ENCODE data around the gene LCLAT1. TPM values are rescaled to one million over a fixed set of nuclear protein-coding genes. Genes with fewer than 3 reads are reported as not detected.
"Not testable (repeated sequence)": the region's sequence is repeated elsewhere in the genome, so short reads cannot be mapped to it uniquely, and the experiment has no call there.

Gene LCLAT1
- total RNA-seq, 1 donor from 2014 or later: 22.7 TPM

DNA sequence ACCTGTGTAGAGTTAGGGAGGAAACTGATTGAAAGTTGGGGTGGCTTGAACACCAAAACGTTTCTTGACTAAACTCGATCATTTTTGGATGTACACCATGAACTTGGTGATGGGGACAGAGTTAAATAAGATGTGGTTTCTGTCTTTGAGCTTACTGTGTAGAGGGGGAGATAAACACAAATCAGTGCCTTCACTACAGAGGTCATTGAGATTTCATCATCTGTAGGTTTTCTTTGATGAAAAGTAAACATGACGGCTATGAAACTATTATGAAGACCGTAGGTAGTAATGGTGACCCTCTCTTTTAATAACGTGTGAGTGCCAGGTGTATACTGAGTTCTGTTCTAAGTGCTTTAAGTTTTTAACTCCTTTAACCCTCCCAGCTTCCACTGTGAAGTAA, 6.5 kb downstream of the LCLAT1 start:
- intact Hi-C loops (cut with micrococcal nuclease): no loop called here

DNA sequence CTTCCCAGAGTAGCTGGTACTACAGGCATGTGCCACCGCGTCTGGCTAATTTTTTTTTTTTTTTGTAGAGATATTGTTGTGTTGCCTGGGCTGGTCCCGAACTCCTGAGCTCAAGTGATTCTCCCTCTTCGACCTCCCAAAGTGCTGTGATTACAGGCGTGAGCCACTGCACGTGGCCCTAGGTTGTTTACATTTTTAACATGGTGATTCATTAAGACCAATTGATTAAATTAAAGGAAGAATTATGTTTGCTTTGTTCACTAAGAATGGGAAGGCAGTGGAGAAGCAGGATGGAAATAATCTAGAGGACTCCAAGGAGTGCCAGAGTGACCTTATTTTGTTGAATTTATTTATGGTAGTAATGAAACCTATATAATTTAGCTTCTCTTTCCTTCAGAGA, 7.5 kb downstream of the LCLAT1 start:
- intact Hi-C loops (cut with micrococcal nuclease): no loop called here

DNA sequence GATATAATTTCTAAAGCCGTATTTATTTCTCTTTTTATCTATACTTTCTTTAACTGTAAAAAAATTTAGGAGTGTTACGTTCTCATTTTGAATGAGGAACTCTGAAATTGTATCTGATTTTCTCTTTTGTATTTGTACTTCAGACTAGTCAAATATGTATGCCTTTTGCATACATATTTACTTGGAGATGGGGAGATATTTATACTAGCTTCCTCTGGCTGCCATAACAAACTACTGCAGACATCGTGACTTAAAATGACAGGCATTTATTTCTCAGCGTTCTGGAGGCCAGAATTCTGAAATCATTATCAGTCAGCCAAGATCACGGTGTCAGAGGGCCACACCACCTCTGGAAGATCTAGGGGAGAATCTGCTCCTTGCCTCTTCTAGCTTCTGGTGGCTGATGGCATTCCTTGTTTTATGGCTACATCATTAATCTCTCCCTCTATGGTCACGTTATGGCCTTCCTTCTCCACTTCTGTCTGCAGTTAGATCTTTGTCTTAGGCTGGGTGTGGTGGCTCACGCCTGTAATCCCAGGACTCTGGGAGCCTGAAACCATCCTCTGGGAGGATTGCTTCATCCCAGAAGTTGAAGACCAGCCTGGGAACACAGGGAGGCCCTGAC, 8.2 kb downstream of the LCLAT1 start:
- intact Hi-C loops (cut with micrococcal nuclease): no loop called here

DNA sequence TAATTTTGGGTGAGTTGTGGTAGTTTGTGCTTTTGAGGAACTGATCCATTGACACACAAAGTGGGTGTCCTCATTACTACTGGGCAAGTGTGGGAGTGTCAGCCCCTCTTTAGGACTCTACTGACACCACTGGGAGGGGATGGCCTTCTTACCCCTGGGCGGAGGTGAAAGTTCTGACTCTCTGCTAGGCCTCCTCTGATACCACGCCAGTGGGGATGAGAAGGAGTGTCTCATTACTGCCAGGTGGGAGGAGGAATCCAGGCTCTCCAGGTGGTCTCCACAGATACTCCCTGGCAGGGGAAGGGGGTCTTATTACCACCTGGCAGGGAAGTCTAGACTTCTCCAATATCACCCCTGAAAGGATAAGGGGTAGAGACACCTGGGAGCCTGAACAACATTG, 9.1 kb downstream of the LCLAT1 start:
- intact Hi-C loops (cut with micrococcal nuclease): no loop called here

DNA sequence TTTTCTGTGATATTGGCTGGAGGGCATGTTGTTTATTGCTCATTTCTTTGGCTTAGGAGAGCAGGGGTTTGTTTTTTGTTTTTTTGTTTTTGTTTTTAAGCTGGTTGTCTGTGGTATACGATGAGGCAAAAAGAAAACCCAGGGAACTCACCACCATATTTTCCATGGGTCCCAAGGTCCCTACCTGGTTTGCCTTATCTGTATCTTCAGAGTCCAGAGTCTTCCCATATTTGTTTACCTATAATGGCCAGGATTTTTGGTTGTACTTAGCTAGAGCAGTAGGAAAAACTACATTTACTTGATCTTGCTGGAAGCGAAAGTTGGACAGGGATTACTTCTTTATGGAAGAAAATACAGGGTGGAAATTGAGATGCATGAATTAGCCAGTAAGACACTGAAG, 9.5 kb downstream of the LCLAT1 start:
- intact Hi-C loops (cut with micrococcal nuclease): no loop called here

DNA sequence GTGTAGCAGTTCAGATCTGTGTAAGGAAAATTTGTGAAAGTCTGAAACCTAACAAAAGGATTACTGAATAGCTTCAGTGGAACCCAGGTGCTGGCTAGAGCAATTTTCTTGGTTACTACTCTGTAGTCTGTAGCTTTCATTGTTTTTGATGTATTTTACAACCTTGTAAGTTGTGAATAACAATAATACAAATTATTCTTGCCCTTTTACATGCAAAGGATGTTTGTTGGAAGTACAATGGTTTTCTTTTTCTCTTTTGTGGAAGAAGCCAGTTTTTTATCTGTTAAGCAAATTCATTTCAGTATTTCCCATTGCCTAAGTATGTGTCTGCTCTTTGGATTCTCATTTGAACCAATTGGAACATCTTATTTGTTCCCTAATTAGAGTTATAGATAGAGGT, 10.2 kb downstream of the LCLAT1 start:
- intact Hi-C loops (cut with micrococcal nuclease): no loop called here

DNA sequence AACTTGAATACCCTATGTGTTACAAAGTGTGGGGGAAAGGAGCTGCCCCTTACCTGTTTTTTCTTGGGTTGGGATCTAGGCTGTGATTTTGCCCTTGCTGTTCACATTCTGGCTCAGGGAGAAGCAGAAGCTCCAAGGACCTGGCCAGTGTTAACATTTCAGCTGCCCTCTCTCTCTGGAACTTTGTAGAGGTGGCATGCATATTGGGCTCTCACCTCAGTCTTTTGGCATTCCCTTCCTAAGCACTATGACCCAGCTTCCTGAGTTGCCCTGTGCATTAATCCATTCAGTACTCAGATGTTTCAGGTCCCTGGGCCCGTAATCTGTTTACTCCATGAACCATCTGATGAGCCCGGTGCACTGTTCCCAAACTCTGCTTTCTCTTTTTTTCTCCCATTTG, 12.1 kb downstream of the LCLAT1 start:
- intact Hi-C loops (cut with micrococcal nuclease): no loop called here

DNA sequence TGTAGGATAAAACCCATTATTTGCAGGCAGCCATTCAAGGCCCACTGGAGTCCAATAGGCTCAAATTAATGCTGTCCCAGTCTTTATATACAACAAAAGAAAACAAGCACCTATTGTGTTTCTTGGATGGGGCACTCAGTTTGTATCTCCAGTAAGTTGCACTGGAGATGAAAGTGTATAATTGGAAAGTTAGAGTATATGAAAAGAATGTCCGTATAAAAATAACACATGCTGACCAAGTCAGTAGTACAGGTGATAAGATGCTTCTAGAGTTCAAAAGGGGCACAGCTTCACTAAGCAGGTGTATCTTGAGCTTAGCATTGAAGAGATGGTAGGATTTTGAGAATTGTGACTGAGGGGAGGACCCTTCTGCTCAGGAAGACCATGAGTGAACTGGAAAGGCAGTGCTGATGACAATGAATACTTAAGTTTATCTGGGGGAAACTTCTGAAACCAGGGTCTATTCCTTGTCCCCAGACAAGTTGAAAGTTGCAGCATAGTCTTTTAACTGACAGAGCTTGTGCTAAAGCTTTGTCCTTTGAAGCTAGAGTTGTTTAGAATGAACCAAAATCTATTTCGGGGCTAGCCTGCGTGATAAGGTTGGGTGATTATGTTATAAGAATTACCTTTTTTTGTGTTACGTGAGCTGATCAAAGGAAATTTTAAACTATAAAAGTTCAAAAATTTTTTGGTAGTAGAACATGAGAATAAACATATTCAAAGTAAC, 15.2 kb downstream of the LCLAT1 start:
- intact Hi-C loops (cut with micrococcal nuclease): no loop called here

DNA sequence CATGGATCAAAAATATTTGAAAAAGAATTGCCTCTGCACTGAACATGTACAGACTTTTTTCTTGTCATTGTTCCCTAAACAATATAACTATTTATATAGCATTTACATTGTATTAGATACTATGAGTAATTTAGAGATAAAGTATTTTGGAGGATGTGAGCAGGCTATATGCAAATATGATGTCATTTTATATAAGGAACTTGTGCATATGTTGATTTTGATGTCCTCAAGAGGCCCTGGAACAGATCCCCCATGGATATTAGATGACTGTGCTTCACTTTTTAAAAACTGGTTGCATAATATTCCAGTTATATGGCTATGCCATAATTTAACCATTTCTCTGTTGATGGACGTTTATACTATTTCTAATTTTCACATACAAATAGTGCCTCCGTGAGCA, 16.5 kb downstream of the LCLAT1 start:
- intact Hi-C loops (cut with micrococcal nuclease): no loop called here

DNA sequence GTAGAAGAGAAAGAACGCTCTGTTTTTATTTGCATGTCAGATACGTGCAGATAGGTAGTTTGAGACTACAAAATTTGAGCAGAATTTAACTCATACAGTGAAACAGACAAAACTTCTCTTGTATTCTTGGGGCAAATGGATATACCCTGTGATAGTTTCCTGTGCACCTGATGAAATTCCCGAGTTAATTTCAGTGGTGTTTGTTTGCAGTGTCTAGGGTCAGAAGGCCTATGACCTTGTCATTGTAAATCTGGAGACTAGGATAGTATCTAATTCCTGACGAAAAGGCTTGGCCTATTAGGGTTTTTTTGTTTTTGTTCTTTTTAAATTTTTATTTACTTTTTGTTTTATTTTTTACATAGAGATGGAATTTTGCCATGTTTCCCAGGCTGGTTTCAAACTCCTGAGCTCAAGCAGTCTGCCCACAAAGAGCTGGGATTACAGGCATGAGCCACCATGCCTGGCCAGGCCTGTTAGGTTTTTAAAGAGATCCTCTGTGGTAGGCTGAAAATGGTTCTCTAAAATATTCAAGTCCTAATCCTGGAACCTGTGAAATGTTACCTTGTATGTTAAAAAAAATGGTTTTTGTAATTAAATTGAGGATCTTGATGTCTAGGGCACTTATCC, 17.6 kb downstream of the LCLAT1 start:
- intact Hi-C loops (cut with micrococcal nuclease): no loop called here

DNA sequence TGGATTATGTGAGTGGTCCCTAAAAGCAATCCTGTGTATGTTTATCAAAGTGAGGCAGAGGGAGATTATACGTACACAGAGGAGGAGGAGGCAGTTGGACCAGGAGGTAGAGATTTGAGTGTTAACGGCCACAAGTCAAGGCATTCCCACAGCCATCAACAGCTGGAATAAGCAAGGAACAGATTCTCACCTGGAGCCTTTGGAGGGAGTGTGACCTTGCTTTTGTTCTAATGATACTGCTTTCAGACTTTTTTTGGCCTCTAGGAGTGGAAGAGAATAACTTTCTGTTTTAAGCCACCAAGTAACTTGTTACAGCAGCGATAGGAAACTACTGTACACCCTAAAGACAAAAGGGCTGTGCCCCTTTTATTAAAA, 18.1 kb downstream of the LCLAT1 start:
- intact Hi-C loops (cut with micrococcal nuclease): no loop called here

DNA sequence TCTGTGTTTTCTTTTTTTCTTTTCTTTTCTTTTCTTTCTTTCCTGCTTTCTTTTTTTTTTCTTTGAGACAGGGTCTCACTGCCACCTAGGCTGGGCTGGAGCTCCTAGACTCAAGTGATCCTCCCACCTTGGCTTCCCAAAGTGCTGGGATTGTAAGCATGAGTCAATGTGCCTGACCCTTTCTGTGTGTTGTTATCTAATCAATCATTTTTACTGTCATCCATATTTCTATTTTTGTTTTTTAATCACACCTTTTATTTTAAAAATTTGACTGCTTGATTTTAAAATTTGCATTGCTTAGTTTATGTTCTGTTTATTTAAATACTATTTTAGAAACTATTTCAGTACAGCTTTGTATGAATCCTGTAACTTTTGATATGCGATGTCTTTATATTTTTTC, 19.2 kb downstream of the LCLAT1 start:
- intact Hi-C loops (cut with micrococcal nuclease): no loop called here

DNA sequence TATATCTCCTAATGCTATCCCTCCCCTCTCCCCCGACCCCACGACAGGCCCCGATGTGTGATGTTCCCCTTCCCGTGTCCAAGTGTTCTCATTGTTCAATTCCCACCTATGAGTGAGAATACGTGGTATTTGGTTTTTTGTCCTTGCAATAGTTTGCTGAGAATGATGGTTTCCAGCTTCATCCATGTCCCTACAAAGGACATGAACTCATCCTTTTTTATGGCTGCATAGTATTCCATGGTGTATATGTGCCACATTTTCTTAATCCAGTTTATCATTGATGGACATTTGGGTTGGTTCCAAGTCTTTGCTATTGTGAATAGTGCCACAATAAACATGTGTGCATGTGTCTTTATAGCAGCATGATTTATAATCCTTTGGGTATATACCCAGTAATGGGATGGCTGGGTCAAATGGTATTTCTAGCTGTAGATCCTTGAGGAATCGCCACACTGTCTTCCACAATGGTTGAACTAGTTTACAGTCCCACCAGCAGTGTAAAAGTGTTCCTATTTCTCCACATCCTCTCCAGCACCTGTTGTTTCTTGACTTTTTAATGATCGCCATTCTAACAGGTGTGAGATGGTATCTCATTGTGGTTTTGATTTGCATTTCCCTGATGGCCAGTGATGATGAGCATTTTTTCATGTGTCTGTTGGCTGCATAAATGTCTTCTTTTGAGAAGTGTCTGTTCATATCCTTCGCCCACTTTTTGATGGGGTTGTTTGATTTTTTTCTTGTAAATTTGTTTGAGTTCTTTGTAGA, 20.2 kb downstream of the LCLAT1 start:
- intact Hi-C loops (cut with micrococcal nuclease): not testable (repeated sequence)

DNA sequence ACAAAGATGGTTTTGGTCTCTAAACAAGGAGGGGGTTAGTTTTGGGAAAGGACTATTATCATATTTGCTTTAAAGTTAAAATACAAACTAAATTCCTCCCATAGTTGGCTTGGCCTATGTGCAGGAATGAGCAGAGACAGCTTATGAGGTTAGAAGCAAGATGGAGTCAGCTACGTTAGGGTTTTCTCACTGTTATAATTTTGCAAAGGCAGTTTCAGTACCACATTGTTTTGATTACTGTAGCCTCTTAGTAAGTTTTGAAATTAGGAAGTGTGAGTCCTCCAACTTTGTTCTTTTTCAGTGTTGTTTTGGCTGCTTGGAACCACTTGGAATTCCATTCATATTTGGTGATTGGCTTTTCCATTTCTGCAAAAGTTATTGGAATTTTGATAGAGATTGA, 23.4 kb downstream of the LCLAT1 start:
- intact Hi-C loops (cut with micrococcal nuclease): no loop called here

DNA sequence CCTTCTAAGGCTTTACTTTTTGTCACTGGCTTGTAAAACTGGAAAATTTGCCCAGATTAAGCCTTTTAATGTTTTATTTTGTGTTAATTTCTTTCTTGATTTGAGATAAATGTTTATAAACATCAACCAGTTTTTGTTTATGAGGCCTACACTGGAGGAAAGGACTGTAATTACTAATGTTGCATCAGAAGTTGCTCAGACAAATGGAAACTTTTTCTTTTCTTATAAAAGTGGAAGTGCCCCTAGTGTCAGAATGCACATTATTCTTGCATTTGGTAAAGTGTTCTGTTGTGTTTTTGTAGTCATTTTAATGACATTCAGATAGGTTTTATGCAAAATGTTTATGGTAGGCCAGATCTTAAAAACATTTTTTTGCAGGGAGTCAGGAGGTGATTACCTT, 25.3 kb downstream of the LCLAT1 start:
- intact Hi-C loops (cut with micrococcal nuclease): no loop called here

DNA sequence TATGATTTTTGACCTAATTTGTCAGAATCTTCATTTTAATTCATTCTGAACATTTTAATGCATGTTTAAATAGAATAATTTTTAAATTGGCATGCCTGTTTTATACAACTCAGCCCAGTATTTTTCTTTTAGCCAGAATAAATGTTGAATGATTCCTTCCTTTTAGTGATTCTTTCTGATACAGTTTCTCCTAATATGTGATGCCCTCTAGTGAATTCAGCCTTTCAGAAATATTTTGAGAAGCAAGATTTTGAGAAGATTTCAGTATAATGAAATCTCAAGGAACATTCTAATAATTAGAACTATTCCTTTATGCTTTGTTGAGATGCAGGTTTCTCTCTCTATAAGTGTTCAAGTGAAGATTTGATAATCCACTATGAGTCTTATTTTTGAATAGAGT, 28.5 kb downstream of the LCLAT1 start:
- intact Hi-C loops (cut with micrococcal nuclease): no loop called here

DNA sequence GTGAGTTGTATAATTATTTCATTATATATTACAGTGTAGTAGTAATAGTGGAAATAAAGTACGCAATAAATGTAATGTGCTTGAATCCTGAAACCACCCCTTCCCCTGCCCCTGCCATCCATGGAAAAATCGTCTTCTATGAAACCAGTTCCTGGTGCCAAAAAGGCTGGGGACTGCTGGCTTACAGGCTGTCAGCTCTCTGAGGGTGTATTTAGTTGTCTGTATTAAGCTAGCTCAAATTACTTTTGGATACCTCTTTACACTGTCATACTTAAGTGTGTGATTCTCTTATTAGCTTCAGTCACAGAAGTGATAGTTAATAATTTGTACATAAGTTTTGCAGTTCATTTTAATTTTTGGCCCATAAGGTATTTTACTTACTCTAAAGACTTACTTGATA, 29.6 kb downstream of the LCLAT1 start:
- intact Hi-C loops (cut with micrococcal nuclease): no loop called here

DNA sequence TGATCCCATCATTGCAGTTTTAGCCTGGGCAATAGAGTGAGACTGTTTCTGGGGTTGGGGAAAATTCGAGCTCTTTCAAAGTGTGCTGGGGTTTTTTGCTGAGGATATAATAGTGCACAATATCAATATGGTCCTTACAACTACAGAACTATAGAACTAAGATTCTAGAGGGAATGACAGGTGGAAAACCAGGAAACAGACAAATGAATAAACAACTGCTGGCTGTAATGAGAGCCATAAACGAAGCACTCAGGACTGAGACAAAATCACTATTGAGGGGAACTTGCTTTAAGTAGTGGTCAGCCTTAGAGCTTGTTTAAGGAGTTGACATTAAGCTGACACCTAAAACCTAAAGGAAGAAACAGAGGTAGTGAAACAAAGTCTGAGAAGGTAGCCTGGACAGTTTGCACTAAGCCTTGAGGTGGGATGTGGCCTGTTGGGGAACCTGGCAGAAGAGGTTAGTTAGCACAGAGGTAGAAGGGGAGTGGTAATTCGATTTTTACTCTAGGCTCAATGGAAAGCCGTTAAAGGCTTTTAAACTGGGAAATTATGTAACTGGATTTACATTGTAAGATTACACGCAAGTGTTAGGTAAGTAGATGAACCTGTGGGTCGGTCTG, 33.8 kb downstream of the LCLAT1 start:
- intact Hi-C loops (cut with micrococcal nuclease): no loop called here

DNA sequence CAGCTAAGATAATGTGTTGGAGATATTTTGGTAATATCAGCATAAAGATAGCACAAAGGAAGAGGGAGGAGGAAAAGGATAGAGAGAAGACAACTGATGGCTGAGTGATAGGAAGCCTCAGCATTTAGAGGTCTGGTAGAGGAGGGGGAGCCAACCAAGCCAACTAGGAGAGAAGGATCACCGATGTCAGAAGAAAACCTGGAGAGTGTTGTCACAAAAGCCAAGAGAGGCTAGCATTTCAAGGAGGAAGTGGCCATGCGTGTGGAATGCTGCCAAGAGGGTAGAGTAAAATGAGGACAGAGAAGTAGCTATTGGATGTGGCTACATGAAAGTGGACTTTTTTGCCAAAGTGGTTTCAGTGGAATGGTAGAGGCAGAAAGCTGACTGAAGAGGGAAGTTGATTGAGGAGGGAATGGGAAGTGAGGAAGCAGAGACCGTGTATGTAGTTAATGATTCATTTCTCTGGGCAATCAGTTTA, 34.3 kb downstream of the LCLAT1 start:
- intact Hi-C loops (cut with micrococcal nuclease): no loop called here

DNA sequence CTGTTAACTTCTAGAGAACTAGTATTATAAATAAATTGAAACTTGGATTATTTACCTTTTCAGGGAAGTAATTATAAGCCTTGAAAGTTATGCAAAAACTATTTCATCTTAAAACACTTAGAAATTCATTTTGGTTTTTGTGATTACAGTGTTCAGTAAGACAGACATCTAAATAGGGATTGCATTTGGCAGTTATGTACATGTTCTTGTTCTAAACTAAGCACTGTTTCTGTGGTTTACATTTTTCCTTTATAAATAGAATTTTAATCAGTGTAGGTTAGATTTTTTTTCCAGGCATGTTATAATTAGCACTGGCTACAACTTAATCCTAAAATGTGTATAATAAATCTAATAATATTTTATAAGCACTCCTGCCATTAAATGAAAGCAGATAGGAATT, 35.0 kb downstream of the LCLAT1 start:
- intact Hi-C loops (cut with micrococcal nuclease): no loop called here

DNA sequence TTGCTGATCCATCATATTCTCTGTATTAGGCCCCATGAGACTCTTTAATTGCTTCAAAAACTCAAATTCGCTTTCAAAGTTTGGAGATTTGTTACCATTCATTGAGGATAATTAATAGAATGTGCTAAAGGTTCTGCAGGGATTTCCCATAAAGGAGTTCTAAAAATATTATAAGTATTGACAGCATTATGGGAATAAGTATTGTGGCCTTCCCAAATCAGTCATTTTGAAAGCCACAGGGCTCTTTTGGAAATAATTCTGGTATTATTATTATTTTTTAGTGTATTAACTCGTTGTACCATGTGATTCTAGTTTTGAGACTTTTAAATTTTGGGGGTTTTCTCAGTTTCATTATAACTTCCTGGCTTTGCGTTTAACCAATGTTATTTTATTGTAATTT, 37.1 kb downstream of the LCLAT1 start:
- intact Hi-C loops (cut with micrococcal nuclease): no loop called here

DNA sequence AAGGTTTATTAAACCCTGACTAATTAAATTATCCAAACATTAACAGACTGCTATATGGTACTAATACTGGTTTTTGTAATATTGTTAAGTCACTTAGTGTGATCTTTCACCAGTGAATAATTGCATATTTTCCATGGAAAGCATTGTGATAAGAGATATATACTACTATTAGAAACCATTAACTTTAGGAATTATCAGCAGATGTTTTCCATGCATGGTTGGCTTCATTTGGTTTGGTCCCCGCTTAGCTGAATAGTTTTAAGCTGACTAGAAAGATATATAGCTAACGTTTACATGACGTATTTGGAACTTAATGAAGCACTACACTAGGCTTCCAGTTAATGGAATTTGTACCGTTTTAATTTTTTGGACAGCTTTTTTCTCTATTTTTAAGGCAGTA, 37.9 kb downstream of the LCLAT1 start:
- intact Hi-C loops (cut with micrococcal nuclease): no loop called here

Data from T-helper 2 cell treated with Interferon-gamma antibody and Interleukin-4, amounts not matched to agents 100 ng/mL and 5 ng/mL, for 36 hours (primary cell).